PC-9 (cell line): ENCODE data around the gene USP35.

Source experiments
- EZH2 ChIP-seq: fragments of 200-600 bp; sonication (generic); IDR thresholded peaks from 2 replicates; pipeline ENCODE4 v1.8.0; 2017; ENCODE audit warnings: antibody characterized with exemption, low read depth
- TF ChIP-seq, protein P1 (sequence below): fragments of 200-600 bp; sonication (generic); conservative IDR thresholded peaks from 2 replicates; pipeline ENCODE4 v1.6.1; 2017; ENCODE audit warnings: mixed run types, antibody characterized with exemption, mild to moderate bottlenecking, moderate library complexity

DNA sequence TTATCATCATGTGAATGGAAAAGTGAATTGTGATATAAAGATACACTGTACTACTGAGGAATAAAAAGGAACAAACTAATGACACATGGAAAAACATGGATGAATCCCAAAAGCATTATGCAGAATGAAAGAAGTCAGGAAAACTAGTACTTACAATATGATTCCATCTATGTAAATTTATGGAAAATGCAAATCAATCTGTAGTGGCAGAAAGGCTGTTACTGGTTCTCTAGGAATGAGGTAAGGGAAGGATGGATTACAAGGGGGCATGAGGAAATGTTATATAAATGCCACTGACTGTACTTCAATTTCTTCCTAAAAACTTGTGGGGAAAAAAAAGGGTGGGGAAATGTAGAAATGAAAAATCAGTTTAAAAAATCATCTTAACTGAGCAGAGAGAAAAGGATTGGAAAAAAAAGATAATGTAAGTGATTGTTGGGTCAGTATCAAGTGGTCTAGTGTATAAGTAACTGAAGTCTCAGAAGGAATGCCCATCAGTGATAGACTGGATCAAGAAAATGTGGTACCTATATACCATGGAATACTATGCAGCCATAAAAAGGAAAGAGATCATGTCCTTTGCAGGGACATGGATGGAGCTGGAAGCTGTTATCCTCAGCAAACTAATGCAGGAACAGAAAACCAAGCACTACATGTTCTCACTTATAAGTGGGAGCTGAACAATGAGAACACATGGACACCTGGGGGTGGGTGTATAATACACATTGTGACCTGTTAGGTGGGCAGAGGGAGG lies 48.8 kb downstream of the USP35 start:
- TF ChIP-seq EZH2, result no peak
- TF ChIP-seq, protein P1, sequence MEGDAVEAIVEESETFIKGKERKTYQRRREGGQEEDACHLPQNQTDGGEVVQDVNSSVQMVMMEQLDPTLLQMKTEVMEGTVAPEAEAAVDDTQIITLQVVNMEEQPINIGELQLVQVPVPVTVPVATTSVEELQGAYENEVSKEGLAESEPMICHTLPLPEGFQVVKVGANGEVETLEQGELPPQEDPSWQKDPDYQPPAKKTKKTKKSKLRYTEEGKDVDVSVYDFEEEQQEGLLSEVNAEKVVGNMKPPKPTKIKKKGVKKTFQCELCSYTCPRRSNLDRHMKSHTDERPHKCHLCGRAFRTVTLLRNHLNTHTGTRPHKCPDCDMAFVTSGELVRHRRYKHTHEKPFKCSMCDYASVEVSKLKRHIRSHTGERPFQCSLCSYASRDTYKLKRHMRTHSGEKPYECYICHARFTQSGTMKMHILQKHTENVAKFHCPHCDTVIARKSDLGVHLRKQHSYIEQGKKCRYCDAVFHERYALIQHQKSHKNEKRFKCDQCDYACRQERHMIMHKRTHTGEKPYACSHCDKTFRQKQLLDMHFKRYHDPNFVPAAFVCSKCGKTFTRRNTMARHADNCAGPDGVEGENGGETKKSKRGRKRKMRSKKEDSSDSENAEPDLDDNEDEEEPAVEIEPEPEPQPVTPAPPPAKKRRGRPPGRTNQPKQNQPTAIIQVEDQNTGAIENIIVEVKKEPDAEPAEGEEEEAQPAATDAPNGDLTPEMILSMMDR, result no peak
